Measurements from ENCODE around the gene ROCK2. TPM values are rescaled to one million over a fixed set of nuclear protein-coding genes. Genes with fewer than 3 reads are reported as not detected.

The ROCK2 gene
- total and polyA plus RNA-seq, 7 donors: 15.2 to 74.8 (median 43.5) TPM

DNA sequence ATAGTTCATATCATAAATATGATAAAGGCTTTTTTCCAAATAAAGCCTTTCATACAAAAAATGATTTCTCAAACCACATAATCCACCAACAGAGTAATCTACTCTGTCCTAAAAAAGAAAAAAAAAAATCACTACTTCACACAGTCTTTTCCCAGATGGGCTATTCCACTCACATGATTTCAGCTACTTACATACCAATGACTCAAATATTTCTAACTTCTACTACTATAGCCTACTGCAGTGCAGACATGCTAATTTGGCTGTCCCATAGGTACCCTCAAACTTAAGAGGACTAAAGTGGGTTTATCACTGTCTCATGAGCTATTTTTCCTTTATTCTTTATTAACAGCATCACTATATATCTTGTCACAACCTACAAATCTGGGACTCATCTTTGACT is 131.8 kb downstream of the ROCK2 start:
- Histone ChIP-seq H3K27ac (no peak overlapping the region), H3K27me3 (no peaks in the 10 kb centered on the region), H3K36me3 (peaks cover 0 to 82% (median 11%) of the 10 kb centered on the region in 4 donors), H3K9me3 (no peaks in the 10 kb centered on the region), H3K4me1 (no peaks in the 10 kb centered on the region), H3K4me3 (no peak overlapping the region)
- intact Hi-C loops (cut with DNase I): no loop called here
- DNase-seq: no peak
- no peak for TF ChIP-seq POLR2AphosphoS5 (IDR thresholded peaks at IDR 0.05)
- no peak for TF ChIP-seq EP300 (IDR thresholded peaks at IDR 0.05)

DNA sequence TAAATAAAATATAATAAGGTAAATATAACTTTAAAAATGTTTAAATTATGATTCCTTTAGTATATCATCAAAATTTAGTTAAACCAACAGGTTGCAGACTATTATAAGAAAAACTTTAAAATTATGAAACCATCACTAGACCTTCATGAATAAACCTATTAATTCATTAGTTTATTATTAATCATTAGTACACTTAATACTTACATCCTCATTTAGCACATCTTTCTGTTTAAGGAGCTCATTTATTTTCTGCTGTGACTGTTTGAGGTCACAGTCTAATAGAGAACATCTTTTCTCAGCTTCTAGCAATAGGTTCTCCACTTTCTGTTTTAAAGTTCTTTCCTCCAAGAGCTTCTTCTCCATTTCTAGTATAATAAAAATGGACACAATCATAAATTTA is 136.4 kb downstream of the ROCK2 start:
- peaks cover 0 to 44% (median 0%) of the 10 kb centered on the region in 4 donors for H3K36me3 ChIP-seq
- no peak overlapping the region for H3K4me3 ChIP-seq
- DNase-seq: no peak

GRCh38 chr2:11203480-11203879 is 141.0 kb downstream of the ROCK2 start:
- no peak for DNase-seq
- peaks cover 0 to 51% (median 14%) of the 10 kb centered on the region in 4 donors for H3K36me3 ChIP-seq
- peaks cover 0 to 11% (median 0%) of the 10 kb centered on the region in 4 donors for H3K4me1 ChIP-seq
- WGBS, 2 donors: 20 to 40% methylated on average over 3 of the region's 3 CpGs
- no peaks in the 10 kb centered on the region for H3K27me3 ChIP-seq
- no peak overlapping the region for H3K27ac ChIP-seq
- intact Hi-C loops (cut with DNase I): no loop called here
- H3K4me3 ChIP-seq: no peak overlapping the region
- TF ChIP-seq CTCF (IDR thresholded peaks at IDR 0.05) (no peak), POLR2A (IDR thresholded peaks at IDR 0.05) (no peak)
- no peaks in the 10 kb centered on the region for H3K9me3 ChIP-seq

More for the DNA sequence above, 136.4 kb downstream of the ROCK2 start:
- no peak overlapping the region for H3K27ac ChIP-seq
- TF ChIP-seq POLR2AphosphoS5 (IDR thresholded peaks at IDR 0.05): no peak
- no peak for TF ChIP-seq EP300 (IDR thresholded peaks at IDR 0.05)
- TF ChIP-seq POLR2A (IDR thresholded peaks at IDR 0.05): no peak
- peaks cover 0 to 11% (median 0%) of the 10 kb centered on the region in 4 donors for H3K4me1 ChIP-seq
- H3K27me3 ChIP-seq: no peaks in the 10 kb centered on the region
- intact Hi-C loops (cut with DNase I): no loop called here
- no peaks in the 10 kb centered on the region for H3K9me3 ChIP-seq

- Histone ChIP-seq H3K4me3 (no peak overlapping the region), H3K27me3 (no peaks in the 10 kb centered on the region), H3K4me1 (peaks cover 0 to 11% (median 0%) of the 10 kb centered on the region in 4 donors), H3K36me3 (peaks cover 0 to 54% (median 20%) of the 10 kb centered on the region in 4 donors), H3K9me3 (no peaks in the 10 kb centered on the region), H3K27ac (no peak overlapping the region)
- TF ChIP-seq POLR2A (IDR thresholded peaks at IDR 0.05): no peak
- no peak for TF ChIP-seq CTCF (IDR thresholded peaks at IDR 0.05)
- TF ChIP-seq EP300 (IDR thresholded peaks at IDR 0.05): no peak
- TF ChIP-seq POLR2AphosphoS5 (IDR thresholded peaks at IDR 0.05): no peak
- intact Hi-C loops (cut with DNase I): no loop called here
- 83 to 85% methylated on average over 5 of the region's 5 CpGs for WGBS, 2 donors
- DNase-seq: no peak
Observed at GRCh38 chr2:11201969-11202368, 142.5 kb downstream of the ROCK2 start.

DNA sequence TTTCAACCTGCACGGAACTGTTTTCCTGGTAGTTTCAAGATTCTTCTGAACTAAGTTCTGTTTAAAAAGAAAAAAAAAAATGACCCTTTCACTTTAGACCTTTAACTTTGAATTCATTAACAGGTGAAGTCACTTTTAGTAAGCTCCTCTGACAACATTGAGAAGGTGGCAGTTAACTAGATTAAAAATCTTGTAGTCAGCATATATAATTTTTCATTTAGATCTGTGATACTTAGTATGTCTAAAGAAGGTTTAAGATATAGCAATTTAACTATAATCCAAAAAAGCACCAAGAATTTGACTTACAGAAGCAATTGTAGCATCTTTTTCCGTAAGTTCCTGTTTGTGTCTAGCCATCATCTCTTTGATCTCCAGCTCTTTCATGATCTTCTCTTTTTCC is 143.8 kb downstream of the ROCK2 start:
- no peaks in the 10 kb centered on the region for H3K27me3 ChIP-seq
- H3K4me1 ChIP-seq: peaks cover 0 to 11% (median 0%) of the 10 kb centered on the region in 4 donors
- H3K27ac ChIP-seq: no peak overlapping the region
- 90 to 95% methylated on average over 2 of the region's 2 CpGs for WGBS, 2 donors
- H3K36me3 ChIP-seq: peaks cover 0 to 67% (median 27%) of the 10 kb centered on the region in 4 donors
- intact Hi-C loops (cut with DNase I): no loop called here
- TF ChIP-seq EP300 (IDR thresholded peaks at IDR 0.05): no peak
- no peak for TF ChIP-seq POLR2A (IDR thresholded peaks at IDR 0.05)
- no peak for TF ChIP-seq CTCF (IDR thresholded peaks at IDR 0.05)
- TF ChIP-seq POLR2AphosphoS5 (IDR thresholded peaks at IDR 0.05): no peak
- H3K4me3 ChIP-seq: no peak overlapping the region
- H3K9me3 ChIP-seq: no peaks in the 10 kb centered on the region
- DNase-seq: no peak

GRCh38 chr2:11196246-11196645 is 148.2 kb downstream of the ROCK2 start:
- Histone ChIP-seq H3K27me3 (no peaks in the 10 kb centered on the region), H3K27ac (no peak overlapping the region), H3K4me3 (no peak overlapping the region), H3K36me3 (peaks cover 0 to 97% (median 40%) of the 10 kb centered on the region in 4 donors), H3K4me1 (no peaks in the 10 kb centered on the region), H3K9me3 (no peaks in the 10 kb centered on the region)
- no peak for DNase-seq
- intact Hi-C loops (cut with DNase I): no loop called here
- TF ChIP-seq CTCF (IDR thresholded peaks at IDR 0.05) (no peak), EP300 (IDR thresholded peaks at IDR 0.05) (no peak), POLR2AphosphoS5 (IDR thresholded peaks at IDR 0.05) (no peak), POLR2A (IDR thresholded peaks at IDR 0.05) (no peak)
- WGBS, 2 donors: 92 to 93% methylated on average over 3 of the region's 3 CpGs

Data from sigmoid colon (tissue), 7 donors.